A204.1 (cell line): ENCODE data around the gene UNC45B.
"Not testable (repeated sequence)": the region's sequence is repeated elsewhere in the genome, so short reads cannot be mapped to it uniquely, and the experiment has no call there.

Experiments
- FAIRE-seq: peaks from 2 replicates; lab custom pipeline; 2012; peaks lifted over from hg19 to GRCh38; lab: Jason Lieb, UNC

UNC45B gene

DNA sequence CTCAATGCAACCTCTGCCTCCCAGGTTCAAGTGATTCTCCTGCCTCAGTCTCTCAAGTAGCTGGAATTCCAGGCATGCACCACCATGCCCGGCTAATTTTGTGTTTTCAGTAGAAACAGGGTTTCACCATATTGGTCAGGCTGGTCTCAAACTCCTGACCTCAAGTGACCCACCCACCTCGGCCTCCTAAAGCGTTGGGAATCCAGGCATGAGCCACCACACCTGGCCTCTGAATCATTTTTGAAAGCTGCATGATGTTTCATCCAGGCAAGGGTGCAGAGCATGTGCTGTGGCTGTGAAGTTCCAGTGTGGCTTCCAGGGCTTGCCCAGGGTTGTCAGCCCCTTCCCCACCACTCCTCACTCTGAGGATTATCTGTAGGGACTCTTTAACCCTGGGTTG, 24.7 kb downstream of the UNC45B start:
- FAIRE-seq, result not testable (repeated sequence)

DNA sequence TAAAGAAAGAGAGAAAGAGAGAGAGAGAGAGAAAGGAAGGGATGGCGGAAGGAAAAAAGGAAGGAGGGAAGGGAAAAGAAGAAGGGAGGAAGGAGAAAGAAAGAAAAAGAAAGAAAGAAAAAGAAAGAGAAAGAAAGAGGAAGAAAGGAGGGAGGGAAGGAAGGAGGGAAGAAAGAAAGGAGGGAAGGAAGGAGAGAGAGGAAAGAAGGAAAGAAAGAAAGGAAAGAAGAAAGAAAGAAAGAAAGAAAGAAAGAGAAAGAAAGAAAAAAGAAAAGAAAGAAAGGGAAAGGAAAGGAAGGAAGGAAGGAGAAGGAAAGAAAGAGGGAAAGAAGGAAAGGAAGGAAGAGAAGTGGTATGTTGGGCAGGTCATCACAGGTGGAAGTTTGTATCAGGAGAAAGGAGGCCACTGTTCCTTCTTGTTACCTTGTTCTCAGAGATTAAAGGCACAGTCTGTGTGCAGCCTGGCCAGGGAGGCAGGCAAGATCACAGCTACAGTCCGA, 27.3 kb downstream of the UNC45B start:
- no peak for FAIRE-seq

DNA sequence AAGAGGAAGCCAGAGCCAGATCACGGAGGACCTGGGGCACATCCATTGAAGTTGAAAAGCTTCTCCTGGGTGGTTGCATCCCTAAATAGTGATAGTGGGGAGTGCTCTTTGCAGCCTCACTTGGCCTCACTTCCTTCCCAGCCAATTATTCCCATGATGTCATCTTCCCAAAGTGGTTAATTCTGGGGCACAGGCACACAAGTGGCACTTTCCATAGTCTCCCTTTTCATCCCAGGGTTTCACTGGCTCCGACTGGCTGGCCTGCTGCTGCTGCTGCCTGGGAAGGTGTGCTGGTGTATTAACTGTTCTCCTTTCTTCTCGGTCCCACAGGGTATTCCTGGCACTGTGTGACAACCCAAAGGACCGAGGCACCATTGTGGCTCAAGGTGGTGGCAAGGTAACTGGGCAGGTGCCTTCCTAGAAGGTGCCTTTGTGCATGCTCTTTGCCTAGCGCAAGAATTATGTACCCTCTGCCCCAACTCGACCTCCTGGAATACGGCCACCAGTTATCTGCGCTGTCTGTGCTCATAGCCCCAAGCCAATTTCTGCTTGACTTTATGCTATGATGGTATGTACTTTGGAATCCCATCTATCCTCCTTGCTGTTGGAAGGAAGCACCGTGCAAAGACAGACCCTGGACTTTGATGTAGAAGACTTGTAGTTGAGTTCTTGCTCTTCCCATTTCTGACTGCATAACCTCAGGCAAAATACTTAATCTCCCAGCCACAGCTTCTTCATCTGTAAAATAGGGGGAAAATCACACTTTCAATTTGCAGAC, 28.2 kb downstream of the UNC45B start:
- no peak for FAIRE-seq

DNA sequence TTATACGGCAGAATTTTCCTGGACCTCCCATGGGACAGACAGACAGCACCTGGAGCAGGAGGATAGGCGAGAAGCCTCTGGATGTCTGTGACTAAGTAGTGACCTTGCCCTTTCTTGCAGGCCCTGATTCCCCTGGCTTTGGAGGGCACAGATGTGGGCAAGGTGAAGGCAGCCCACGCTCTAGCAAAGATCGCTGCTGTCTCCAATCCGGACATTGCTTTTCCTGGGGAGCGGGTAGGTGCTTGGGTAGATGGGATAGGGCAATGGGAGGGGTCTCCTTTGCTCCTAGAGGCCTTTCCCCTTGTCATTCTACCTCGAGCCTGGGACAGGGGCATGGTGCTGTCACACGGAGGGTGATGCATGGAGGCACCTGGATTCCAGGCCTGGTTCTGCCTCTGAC, 29.3 kb downstream of the UNC45B start:
- no peak for FAIRE-seq

DNA sequence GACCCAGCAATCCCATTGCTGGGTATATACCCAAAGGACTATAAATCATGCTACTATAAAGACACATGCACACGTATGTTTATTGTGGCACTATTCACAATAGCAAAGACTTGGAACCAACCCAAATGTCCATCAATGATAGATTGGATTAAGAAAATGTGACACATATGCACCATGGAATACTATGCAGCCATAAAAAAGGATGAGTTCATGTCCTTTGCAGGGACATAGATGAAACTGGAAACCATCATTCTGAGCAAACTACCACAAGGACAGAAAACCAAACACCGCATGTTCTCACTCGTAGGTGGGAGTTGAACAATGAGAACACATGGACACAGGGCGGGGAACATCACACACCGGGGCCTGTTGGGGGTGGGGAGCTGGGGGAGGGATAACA, 31.8 kb downstream of the UNC45B start:
- FAIRE-seq, result not testable (repeated sequence)

DNA sequence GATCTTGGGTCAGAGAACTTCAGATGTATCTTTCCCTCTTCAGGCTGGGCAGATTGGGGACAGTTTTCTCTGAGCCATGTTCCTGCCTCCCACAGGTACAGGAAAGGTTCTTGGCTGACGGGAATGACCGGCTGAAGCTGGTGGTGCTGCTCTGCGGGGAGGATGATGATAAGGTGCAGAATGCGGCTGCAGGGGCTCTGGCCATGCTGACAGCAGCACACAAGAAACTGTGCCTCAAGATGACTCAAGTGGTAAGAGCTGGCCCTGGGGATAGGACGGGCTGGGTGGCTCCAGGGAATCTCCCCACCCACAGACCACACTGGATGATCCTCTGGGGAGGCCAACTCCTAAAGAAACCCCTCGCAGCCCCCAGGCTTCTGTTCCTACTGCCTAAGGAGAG, 35.7 kb downstream of the UNC45B start:
- no peak for FAIRE-seq

DNA sequence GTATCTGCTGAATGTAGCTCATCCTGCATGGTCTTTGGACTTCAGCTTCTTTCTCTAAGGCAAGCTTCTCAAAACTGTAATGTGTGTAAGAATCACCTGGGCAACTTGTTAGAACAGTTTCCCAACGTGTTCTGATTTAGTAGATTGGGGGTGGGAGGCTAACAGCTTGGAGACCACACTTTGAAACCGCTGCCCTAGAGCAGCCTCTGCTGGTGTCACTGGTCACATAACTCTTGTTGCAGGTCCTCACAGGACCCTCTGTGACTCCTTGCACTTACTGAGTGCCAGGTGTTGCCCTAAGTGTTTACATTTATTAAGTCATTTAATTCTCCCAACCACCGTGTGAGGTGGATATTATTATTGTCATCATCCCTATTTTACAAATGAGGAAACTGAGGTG, 36.7 kb downstream of the UNC45B start:
- FAIRE-seq, result no peak

DNA sequence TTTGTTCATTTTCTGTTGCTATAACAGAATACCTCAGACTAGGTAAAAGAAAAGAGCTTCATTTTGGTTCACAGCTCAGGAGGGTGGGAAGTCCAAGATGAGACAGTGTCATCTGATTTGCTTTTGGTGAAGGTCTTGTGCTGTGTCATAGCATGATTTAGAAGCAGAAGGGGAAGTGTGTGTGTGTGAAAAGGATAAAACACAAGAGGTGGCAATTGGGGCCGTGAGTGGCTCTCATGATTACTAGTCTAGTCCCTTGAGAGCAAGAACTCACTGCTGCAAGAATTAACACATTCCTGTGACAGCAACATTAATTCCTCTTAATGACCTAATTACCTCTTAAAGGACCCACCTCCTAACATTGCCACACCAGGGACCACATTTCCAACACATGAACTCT, 38.2 kb downstream of the UNC45B start:
- no peak for FAIRE-seq

DNA sequence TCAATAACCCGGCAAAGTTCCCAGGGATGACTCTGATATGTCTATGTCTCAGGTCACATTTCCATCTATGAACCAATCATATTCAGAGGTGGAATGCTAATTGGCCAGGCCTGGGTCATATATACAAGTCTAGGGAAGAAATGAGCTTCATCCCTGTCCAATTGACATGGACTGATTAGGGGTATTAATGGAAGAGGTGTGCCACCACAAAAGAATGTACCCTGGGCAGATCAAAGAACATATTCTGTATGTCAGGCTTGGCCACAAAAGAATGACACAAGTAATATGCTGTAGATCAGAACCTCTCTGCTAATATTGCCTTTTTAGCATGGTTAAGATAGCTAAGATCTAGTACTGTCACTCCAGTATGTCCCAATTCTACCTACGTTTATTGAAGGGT, 39.9 kb downstream of the UNC45B start:
- FAIRE-seq, result no peak

DNA sequence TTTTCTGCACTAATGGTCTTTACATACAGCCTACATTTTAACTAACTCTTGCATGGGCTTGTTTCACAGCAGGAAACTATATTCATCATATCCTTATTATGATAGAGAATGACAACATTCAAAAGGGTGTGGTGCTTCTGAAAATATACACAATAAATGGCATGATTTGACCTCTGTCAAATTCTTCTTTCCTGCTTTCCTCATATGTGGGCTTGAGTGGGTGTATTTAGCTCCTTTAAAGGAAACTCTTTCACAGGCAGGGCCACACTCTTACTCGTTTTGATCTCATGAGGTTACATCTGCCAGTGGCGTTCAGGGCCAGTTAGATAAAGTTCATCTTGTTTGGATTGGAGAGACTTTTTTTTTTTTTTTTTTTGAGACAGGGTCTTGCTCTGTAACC, 40.5 kb downstream of the UNC45B start:
- no peak for FAIRE-seq

DNA sequence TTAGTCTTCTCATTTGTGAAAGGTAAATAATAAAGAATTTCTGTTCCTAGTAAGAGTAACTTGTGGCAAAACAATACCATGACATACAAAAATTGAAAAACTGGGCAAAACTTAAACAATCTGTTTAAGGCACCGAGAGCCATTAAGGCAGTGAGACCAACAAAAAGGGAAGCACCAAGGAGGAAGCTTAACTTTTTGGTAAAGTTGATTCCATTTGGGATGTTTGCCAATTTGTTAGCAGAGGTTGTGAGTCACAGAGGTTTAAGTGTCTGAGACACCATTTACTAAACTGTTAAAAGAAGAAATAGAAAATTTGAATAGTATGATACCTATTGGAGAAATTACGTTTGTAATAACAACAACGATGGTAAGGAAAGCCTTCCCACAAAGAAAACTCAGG, 41.7 kb downstream of the UNC45B start:
- FAIRE-seq, result no peak

DNA sequence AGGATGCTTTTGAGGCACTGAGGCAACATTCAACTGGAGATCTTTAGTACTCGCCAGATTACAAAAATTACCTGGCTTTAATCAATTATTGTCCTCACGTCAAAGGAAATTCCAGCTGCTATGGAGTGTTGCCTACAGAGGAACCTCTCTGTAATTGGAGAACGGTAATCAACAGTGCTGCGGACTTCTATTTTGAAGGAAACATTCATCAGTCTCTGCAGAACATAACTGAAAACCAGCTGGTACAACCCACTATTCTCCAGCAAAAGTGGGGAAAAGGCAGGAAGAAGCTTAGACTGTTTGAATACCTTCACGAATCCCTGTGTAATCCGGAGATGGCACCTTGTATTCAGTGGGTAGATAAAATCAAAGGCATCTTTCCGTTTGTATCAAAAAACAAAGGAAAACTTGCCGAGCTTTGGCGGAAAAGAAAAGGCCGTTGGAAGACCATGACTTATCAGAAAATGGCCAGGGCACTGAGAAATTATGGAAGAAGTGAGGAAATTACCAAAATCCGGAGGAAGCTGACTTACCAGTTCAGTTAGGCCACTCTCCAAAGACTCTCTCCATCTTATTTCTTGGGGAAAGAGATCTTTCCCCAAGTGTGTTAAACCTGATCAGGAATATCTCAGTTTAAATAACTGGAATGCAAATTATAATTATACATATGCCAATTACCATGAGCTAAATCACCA, 43.5 kb downstream of the UNC45B start:
- FAIRE-seq, result no peak

DNA sequence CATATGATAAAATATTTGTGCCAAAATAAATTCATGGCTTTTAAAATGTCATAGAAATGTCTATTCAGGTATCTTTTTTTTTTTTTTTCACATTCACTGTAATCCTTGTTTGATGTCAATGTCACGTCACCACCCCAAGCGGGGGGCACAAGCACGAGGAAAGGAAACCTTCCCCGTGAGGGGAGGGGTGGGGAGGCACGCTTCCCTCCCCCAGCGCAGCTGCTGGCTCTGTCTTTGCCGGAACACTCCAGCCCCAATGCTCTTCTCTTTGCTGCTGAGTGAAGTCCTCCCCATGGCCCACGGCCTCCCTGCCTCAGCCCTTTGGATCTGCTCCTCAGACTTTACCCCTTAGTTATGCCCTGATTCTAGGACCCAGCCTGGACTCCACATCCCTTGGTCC, 45.1 kb downstream of the UNC45B start:
- FAIRE-seq, result no peak

DNA sequence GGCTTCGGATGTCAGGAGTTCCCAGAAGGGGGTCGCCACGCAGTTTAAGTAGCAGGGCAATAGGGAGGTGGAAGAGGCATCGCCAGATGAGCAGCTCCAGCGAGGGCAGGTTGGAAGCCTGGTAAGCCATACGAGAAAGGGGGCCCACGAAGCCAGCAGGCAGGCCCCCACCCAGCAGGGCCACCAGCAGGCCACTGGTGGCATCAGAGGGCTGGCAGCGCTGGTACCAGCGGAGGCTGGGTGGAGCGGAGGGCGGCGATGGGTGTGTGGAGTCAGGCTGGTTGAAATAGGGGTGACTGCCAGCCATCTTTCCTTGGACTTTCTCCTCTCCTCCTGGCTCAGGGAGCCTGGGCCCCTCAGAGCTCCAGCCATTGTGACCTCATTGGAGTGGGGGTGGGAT, 46.4 kb downstream of the UNC45B start, which contains the start of gene SLC35G3:
SLC35G3 (minus strand) TSS at position 393 of the 400 bp plus-strand sequence; CDS start at position 307, 86 bp downstream.
- not testable (repeated sequence) for FAIRE-seq

DNA sequence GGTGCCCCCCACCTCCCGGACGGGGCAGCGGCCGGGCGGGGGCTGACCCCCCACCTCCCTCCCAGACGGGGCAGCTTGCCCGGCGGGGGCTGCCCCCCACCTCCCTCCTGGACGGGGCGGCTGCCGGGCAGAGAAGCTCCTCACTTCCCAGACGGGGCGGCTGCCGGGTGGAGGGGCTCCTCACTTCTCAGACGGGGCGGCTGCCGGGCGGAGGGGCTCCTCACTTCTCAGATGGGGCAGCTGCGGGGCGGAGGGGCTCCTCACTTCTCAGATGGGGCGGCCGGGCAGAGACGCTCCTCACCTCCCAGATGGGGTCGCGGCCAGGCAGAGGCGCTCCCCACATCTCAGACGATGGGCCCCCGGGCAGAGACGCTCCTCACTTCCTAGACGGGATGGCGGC, 47.4 kb downstream of the UNC45B start:
- not testable (repeated sequence) for FAIRE-seq

DNA sequence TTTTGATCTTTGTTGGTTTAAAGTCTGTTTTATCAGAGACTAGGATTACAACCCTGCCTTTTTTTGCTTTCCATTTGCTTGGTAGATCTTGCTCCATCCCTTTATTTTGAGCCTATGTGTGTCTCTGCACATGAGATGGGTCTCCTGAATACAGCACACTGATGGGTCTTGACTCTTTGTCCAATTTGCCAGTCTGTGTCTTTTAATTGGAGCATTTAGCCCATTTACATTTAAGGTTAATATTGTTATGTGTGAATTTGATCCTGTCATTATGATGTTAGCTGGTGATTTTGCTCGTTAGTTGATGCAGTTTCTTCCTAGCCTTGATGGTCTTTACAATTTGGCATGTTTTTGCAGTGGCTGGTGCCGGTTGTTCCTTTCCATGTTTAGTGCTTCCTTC, 55.0 kb downstream of the UNC45B start:
- not testable (repeated sequence) for FAIRE-seq

DNA sequence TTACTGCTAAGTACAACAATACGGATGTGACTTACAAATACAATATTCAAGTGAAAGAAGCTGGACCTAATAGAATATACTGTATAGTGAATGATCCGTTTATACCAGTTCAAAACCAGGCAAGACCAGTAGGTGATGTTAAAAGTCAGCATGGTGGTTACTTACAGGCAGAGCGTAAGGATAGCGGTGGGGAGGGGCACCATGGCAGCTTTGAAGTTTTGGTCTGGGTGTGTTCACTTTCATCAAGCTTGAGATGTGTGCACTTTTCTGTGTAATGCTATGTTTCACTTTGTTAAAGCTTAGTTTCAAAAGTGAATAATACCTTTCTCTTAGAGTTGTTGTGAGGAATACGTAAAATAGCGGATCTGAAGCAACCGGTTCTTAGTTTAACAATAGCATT, 63.1 kb downstream of the UNC45B start:
- no peak for FAIRE-seq

DNA sequence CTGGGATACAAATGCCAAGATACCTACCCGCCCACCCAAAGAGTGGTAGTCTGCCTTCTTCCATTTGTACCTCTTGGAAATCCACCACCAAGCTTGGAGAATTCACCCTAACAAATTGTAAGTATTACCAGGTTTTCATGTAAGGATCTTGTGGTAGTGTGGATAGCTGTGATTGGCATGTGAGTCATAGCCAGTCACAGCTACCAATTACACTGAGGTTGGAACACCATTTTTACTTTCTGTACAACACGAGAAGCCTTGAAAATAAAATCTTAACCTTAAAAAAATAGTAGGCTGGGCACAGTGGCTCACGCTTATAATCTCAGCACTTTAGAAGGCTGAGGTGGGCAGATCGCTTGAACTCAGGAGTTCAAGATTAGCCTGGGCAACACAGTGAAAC, 65.1 kb downstream of the UNC45B start:
- no peak for FAIRE-seq

DNA sequence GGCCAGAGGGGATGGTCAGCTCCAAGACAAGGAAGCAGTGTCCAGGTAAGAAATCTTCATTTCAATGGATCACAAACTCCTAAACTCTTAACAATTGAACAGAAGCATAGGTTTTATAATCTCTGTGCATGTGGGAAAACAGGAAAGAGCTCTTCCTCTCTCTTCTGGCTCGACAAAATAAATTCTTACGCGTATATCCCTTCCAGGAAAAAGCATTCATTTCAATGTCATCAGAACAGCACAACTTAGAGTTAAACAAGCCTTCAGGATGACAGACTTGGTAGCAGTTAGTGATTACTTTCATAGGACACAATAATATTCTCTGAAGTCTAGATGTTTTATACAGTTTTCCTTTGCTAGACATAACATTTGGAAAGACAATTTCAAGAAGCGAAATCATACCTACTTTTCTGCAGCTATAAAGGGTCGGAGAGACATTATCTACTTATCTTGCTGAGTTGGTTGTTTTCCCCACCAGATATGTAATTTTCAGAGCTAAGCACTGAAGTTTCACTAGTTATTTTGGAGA, 65.9 kb downstream of the UNC45B start:
- FAIRE-seq, result no peak

DNA sequence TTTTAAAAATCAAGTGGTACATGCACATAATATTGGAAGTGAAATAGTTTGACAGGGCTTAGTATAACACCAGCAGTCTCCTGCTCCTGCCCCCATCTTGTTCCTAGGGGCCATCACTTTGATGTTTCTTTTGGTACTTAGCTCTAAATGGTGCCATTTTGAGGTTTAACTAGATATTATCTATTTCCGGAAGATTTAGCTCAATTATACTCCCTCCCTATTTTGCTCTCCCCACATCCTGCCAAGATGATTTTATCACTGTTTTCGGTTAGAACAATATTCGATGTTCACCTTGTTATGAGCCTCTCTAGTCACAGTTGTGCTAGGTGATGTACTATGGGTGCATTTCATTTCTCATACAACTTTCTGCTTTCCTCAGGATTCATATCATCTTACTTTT, 66.6 kb downstream of the UNC45B start:
- FAIRE-seq, result no peak

DNA sequence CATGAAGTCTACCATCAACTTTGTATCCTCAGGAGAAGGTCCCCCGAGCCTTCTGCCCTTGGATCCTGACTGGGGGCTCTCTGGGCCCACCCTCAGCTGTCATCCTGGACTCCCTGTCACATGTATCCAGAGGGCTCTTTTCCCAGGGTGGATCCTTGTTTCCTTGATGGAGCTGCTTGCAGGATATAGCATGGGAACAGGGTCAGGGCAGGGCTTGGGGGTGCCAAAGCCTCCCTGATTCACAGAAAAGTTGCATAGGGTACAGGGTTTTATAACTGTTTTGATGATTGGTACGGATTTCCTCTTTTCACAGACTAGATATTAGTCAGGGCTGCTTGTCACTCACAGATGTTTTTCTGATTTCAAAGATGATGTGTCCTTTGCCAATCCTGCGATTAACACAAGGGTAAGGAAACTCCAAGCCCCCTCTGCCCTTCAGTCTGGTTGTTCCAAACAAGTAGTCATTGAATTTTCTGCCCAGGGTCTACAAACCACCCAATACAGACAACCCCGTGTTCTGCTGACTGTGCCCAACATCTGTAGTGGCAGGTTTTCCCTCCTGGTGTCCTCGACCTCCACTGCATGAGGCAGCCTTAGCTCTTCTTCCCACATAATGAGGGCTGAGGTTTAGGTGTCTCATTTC, 67.1 kb downstream of the UNC45B start:
- no peak for FAIRE-seq

DNA sequence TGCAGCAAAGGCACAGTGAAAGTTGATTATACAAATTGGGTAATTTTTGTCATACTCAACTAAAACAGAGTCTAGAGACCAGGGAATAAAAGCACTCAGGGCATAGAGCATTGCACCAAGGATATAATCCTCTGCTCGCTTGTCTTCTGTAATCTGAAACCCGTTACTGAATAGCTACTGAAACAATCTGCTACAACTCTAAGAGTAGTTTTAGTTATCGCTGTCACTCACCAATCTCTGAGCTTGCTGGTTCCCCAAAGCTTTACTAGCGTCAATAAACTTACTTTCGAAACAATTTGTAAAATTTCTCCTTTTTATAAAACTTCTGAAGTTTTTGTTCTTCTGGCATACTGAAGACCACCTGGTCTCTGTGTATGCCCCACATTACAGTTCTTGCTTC, 69.5 kb downstream of the UNC45B start:
- no peak for FAIRE-seq

DNA sequence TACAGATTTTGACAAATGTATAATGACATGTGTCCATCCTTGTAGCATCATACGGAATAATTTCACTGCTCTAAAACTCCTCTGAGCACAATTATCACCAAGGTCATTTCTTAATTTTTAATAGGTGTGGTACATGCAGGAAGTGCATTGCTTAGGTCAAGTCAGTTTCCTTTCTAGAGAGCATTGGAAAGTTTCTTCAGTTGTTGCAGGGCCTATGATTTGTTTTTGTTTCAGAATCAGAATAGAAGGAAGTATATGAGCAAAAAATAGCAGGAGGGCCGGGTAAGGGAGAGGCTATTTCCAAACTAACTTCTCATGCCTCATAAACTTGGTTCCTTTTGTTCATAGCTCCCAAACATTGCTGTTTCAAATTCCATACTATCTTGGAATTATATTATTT, 71.3 kb downstream of the UNC45B start:
- no peak for FAIRE-seq
